GOT3 (cell line): Measurements from ENCODE around the gene APBA2.

Experiments
- DNase-seq: peaks from one replicate; lab custom pipeline; 2025; ENCODE audit warnings: mixed read lengths; lab: John Stamatoyannopoulos, UW

APBA2 gene

GRCh38 chr15:28896951-28897350, 11.2 kb downstream of the APBA2 start:
- DNase-seq: no peak

DNA sequence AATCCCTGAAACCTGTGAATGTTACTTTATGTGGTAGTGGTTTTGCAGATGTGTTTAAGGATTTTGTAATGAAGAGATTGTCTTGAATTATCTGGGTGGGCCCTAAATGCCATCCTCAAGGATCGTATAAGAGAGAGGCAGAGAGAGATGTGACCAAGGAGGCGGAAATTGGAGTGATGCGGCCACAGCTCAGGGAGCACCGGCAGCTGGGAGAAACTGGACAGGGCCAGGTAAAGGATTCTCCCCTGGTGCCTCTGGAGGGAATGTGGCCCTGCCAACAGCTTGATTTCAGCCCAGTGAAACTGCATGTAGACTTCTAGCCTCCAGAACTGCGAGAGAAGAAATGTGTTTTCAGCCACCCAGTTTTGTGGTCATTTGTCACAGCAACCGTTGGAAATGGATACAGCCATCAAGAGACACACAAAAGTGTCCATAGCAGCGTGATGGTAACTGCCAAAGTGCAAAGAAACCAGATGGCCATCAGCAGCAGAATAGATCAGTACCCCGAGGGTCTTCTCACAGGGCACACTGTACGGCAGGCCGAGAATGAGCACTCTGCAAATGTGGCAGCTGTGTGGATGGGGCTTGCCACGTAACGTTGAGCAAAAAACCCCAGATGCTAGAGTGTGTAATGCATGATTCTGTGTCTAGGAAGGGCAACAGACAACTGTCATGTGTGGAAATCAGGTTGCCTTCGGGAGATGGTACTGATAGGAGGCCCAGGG, 12.2 kb downstream of the APBA2 start:
- DNase-seq: no peak

GRCh38 chr15:28899061-28899738, 13.4 kb downstream of the APBA2 start:
- DNase-seq: no peak

- DNase-seq: no peak
Observed at GRCh38 chr15:28900041-28900891, 14.5 kb downstream of the APBA2 start.

- no peak for DNase-seq
Observed at GRCh38 chr15:28900892-28901586, 15.3 kb downstream of the APBA2 start.

GRCh38 chr15:28901587-28901980, 15.8 kb downstream of the APBA2 start:
- DNase-seq: no peak

DNA sequence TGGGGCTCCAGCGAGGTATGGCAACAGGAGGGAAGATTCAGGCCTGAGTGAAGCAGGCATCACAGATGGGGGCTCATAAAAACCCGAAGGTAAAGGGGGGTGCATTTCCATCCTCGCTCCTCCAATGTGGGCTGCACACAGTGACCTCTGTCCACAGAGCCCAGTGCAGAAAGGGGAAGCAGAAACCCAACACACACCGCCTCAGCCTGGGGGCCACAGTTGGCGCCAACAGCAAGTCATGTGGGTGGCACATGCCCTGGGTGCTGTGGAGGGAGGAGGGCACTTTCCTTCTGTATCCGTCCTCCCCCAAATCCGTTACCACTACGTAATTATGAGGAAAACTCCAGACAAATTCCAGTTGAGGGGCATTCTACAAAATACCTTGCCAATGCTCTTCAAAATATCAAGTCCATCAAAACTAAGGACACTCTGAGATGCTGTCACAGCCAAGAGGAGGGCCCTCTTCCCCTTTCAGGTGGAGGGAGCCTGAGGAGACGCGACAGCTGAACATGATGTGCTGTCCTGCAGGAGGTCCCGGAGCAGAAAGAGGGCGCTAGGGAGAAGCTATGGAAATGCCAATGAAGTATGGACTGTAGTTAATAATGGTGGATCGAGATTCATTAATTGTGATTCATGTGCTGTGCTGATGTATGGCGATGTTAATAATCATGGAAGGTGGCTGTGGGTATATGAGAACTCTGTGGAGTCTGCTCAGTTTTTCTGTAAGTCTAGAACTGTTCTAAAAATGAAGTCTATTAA, 16.4 kb downstream of the APBA2 start:
- DNase-seq: no peak

DNA sequence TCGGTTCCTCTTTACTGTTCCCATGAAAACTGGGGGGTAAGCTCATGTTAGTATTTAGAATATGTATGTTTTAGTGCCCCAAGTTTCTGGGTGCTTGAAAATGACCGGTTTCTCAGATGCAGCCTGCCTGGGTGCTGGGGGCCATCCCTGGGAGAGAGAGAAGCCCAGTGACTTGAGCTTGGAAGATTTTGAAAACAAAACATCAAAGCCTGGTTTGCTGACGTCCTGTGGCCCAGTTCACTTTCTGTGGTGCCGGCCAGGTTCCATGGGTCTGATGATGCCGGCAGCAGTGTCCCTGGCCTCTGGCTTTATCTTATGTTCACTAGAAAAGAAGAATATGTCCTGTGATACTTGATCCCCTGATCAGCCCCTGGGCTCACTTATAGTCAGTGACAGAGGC, 17.1 kb downstream of the APBA2 start:
- no peak for DNase-seq

- no peak for DNase-seq
Observed at GRCh38 chr15:28903555-28903954, 17.8 kb downstream of the APBA2 start.

DNA sequence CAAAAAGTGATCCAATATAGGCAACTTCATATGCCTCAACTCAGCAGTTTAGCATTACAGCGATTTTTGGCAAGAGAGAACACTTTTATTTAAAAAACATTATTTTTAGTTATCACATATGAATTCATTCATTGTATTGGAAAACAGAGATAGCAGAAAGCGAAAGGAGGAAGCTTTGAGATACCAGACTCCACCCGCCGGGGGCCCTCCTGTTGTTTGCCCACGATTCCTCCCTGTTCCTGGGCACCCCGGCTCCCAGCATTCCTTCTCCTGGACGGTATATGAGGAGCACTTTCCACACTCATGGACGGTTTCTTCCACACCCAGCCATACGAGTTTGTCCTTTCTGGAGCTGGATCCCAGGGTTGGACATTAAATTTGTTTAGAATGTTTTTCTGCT, 18.2 kb downstream of the APBA2 start:
- no peak for DNase-seq

GRCh38 chr15:28904541-28905315, 19.0 kb downstream of the APBA2 start:
- no peak for DNase-seq

DNA sequence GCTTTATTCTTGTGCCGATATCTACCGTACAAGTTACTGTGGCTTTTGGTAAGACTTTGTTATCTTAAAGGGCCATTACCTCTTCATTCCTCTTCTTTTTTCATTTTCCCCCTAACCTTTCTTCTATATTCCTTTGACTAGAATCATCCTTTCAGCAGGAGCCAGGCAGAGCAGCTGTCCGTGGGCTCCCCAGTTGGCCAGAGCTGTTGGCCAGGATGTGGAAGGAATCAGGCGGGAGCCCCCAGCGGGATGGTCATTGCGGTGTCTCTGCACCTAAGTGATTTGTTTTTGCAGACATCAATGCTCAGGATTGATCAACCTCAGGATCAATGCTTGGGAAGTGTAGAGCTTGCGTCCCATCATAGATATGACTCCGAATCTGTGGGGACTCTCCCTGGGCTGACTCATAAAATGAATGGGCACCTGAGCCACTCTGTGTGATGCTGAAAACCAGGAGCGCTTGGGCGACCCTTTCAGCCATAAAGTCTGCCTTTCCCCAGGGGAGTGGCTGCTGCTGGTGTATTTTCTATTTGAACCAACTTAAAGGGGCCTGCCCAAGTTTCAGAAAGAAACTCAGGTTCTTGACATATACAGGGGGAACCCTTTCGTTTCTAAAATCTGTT, 21.7 kb downstream of the APBA2 start:
- no peak for DNase-seq

GRCh38 chr15:28909958-28910500, 24.3 kb downstream of the APBA2 start:
- DNase-seq: no peak

DNA sequence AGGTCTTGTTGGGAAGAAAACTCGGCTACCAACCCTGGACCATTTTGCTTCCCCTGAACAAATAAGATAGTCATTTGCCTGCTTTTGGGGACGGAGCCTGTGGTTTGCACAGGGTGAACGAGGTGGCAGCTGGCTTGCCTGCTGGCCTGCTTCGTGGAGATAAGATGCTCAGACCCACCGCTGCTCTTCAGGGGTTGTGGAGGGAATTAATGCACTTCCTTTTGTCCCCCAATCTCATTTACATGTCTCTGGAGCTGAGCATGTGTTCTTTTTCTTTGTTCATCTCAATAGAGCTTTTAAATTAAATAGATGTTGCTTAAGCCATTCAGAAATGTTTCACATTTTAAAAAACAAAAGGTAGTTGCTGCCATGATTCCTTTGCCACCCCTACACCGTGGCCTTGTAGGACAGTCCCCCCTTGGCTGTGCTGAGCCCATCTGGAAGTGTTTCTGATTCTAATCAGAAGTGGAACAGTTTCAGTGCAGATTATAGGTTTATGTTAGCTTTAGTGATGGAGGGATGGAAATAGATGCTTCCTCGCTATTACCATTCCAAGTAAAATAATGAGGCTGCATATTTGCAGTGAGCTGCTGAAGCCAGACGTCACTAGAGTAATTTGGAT, 25.6 kb downstream of the APBA2 start:
- DNase-seq: no peak

DNA sequence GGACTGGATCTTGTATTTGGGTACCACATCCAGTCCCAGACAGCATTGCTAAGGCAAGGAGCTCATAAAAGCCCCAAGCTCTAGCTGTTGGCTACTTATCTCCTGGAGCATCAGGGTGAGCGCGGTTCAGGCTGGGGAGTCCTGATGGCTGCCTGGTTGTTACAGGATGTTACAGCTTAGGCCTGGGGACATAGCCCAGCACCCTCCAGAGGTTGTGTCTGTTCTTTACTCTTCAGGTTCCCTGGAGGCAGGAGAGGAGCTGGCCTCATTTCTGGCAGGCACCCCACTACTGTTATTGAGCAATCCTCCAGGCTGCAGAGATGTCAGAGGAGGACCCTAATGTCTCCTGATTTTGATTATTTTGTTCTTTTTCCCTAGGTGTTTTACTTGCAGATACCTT, 26.6 kb downstream of the APBA2 start:
- no peak for DNase-seq

- DNase-seq: no peak
Observed at GRCh38 chr15:28913171-28913765, 27.5 kb downstream of the APBA2 start.

GRCh38 chr15:28914046-28914445, 28.3 kb downstream of the APBA2 start:
- no peak for DNase-seq

GRCh38 chr15:28914483-28915023, 28.8 kb downstream of the APBA2 start:
- no peak for DNase-seq
